Measurements from ENCODE around the gene BICDL2.
A peak's percentile ranks its signal among the peaks of the same experiment; 100 is the strongest.
"Not testable (repeated sequence)": the region's sequence is repeated elsewhere in the genome, so short reads cannot be mapped to it uniquely, and the experiment has no call there.

The BICDL2 gene

DNA sequence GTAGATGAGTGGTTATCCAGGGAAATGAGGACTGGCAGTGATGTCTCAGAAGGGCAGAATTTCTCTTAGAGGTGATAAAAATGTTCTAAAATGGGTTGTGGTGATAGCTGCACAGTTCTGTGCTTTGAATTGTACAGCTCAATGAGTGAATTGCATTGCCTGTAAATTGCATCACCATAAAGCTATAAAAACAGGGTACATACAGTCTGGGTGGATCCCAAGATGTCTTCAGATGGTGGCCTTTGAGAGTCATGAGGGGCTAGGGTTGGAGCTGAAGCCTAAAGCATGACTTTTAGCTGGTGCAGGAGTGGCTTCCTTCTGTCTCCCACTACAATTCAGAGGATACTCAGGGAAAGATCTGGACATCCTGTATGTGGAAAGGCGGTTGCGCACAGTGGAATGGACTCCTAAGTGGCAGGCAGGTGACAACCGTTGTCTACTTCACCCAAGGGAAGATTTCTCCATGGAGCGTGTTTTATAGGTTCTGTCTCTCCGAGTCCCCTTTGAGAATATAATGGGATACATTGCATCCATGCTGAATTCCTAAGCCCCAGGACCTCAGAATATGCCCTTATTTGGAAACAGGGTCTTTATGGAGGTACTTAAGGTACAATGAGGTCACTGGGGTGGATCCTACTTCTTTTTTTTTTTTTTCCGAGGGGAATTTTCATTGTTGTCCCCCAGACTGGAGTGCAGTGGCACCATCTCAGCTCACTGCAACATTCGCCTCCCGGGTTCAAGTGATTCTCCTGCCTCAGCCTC is 27.1 kb upstream of the BICDL2 start:
- no peak for DNase-seq

DNA sequence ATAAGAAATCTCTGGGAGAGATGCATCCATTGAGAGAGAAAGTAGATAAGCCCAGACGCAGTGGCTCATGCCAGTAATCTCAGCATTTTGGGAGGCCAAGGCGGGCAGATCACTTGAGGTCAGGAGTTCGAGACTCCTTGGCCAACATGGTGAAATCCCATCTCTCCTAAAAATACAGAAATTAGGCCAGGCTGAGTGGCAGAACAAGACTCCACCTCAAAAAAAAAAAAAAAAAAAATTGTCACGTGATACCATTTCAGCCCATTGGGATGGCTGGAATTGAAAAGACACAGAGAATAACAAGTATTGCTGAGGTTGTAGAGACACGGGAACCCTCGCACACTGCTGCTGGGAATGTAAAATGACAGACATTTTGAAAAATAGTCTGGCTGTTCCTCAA is 25.8 kb upstream of the BICDL2 start:
- no peak for DNase-seq

DNA sequence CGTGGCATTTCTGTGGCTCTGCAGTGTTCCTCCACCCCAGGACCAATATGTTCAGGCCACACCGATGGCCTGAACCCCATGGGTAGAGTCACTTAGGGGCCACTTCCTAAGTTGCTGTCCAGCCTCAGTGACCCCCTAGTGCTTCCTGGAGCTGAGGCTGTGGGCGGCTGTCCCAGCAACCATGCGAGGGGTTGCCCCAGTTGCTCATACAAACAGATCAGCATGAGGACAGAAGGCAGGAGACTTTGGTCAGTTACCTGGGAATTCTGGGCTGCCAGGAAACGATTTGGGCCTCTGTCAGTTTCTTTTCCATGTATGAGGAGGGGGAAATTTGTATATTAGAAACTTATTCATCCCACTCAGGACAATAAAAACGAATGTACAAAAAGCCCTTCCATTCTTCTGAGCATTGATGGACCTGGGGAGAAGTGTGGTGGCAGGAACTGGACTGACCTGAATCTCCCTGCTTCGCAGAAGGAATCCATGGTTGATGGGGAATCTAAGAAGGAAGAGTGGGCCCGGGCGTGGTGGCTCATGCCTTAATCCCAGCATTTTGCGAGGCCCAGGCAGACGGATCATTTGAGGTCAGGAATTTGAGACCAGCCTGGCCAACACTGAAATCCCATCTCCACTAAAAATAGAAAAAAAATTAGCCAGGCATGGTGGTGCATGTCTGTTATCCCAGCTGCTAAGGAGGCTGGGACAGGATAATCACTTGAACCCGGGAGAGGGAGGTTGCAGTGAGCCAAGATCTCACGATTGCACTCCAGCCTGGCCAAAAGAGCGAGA is 23.8 kb upstream of the BICDL2 start:
- DNase-seq, result no peak

DNA sequence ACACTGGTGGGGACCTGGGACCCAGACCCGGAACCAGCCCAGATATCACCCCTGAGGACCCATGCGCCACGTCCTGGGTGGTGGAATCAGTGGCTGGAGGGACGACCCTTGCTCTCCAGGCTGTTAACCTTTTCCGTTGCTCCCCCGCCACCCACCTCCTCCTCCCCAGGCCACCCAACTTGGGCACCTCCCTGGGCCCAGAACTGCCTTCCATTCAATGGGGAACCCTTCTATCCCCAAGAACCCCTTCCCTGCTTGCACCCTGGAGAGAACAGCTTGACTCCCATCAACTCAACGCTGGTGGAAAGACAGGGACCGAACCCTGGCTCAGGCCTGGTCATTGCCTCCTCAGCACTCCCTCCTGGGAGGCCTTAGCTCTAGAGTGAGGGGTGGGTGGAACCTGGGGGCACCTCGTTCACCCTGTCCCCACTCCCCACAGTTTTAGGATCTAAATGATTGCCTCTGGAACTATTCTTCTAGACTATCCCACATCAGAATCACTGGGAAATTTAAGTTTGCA is 23.0 kb upstream of the BICDL2 start:
- DNase-seq, result no peak

DNA sequence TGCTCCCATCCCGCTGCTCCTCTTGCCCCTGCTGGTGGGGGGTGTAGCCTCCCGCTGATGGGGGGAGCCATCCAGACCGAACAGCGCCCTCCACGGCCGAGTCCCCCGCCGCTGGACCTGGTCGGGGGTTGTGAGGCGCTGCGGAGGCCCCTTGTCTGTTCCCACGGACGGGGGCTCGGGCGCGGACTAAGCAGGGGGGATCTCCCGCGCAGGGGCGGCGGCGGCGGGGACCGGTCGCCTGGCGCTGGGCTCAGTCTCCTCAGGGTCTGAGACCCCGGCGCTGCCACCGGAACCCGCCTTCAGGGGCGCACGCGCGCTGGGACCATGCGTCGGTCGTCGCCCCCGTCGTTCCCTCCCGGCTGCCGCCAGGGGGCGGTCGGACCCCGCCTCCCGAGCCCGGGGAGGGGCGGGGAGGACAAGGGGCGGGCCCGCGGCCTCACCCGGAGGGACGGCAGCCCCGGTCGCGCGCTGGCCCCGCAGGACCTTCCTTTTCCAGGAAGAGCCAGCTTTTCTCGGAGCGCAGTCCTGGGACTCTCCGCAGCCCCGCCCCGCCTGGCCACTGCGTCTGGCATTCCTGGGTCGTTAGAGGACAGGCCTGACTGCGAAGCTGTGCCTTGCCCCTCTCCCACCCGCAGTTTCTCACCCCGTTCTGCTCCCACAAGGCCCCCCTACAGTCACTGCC is 22.4 kb upstream of the BICDL2 start:
- peak; percentile 76 for DNase-seq

DNA sequence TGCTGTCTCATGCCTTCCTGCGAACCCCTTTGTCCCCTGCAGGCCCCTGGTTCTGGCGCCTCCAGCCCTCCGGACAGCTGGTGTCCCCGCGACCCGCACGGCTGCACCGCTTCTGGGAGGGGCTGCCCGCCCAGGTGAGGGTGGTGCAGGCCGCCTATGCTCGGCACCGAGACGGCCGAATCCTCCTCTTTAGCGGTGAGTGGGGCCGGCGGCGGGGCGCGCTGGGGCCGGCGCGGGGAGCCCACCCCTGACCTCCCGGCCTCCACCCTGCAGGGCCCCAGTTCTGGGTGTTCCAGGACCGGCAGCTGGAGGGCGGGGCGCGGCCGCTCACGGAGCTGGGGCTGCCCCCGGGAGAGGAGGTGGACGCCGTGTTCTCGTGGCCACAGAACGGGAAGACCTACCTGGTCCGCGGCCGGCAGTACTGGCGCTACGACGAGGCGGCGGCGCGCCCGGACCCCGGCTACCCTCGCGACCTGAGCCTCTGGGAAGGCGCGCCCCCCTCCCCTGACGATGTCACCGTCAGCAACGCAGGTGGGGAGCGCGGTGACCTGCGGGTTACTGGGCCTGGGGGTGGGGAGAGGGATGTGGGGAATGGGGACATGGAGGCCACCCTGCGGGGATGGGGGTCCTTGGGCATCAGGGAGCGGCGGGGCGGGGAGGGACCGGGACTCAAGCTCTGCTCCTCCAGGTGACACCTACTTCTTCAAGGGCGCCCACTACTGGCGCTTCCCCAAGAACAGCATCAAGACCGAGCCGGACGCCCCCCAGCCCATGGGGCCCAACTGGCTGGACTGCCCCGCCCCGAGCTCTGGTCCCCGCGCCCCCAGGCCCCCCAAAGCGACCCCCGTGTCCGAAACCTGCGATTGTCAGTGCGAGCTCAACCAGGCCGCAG is 21.6 kb upstream of the BICDL2 start:
- peak; percentile 49 for DNase-seq

DNA sequence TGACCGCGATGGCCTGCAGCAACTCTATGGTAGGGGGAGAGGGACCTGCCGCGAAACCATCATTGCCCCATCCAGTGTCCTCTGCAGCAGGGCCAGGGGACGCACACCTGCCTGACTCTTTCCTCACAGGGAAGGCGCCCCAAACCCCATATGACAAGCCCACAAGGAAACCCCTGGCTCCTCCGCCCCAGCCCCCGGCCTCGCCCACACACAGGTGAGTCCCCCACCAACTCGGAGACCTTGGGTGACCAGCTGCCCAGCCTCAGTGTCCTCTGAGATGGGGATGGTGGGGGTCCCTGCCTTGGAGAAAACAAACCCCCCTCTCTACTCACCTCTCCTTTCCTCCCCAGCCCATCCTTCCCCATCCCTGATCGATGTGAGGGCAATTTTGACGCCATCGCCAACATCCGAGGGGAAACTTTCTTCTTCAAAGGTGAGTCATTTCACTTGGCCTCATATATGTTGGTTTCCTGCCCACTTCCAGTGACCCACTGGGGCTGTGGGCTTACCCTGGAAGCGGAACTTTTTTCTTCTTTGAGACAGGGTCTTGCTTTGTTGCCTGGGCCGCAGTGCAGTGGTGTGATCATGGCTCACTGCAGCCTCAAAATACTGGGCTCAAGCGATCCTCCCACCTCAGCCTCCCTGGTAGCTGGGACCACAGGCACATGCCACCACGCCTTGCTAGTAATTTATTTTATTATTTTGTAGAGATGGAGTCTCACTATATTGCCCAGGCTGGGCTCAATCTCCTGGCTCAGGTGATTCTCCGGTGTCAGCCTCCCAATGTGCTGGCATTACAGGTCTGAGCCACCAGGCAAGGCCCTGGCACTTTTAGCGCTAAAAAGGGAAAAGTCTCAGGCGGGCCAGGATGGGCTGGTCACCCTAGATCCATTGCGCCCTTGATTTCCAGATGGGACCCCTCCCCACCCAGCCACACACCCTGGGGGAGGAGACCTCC is 20.7 kb upstream of the BICDL2 start:
- DNase-seq, result no peak

DNA sequence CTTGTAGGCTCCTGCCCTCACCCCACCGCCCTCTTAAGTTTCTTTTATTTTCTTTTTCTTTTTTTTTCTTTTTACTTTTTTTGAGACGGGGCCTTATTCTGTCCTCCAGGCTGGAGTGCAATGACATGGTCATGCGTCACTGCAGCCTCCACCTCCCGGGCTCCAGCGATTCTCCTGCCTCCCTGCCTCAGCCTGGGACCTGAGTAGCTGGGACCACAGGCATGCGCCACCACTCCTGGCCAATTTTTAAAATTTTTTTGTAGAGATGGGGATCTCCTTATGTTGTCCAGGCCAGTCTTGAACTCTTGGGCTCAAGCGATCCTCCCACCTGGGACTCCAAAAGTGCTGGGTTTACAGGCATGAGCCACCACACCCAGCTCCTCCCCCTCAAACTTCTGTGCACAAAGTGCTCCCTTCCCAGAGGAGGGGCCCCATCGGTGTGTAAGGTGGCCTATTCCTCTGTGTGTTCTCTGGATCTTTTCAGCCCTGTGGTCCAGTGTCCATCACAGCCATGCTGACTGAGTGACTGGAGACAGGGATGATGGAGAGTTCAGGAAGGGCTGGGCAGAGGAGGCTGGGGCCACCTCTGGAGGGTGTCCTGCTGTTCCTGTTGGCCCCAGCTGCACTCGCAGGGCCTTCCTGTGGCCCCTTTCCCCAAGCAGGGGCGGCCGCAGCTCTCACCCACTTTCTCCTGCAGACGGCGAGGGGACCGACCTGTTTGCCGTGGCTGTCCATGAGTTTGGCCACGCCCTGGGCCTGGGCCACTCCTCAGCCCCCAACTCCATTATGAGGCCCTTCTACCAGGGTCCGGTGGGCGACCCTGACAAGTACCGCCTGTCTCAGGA is 19.8 kb upstream of the BICDL2 start:
- no peak for DNase-seq

DNA sequence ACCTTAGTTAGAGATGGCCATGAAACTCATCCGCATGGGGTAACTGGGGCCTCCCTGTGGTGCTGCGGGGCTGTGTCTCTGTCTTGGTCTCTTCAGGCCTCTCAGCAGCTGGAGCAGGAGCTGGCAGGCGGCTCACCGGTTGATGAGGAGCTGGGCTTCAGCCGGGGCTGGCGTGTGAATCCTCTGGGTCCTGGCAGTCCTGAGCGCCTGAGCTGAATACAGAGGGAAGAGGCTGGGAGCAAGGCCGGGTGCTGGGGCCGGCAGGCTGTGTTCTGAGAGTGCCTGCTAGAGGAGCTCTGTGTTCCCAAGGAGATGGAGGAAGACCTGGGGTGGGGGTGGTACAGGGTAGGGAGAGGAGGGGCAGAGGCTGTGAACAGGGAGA is 19.0 kb upstream of the BICDL2 start:
- not testable (repeated sequence) for DNase-seq

DNA sequence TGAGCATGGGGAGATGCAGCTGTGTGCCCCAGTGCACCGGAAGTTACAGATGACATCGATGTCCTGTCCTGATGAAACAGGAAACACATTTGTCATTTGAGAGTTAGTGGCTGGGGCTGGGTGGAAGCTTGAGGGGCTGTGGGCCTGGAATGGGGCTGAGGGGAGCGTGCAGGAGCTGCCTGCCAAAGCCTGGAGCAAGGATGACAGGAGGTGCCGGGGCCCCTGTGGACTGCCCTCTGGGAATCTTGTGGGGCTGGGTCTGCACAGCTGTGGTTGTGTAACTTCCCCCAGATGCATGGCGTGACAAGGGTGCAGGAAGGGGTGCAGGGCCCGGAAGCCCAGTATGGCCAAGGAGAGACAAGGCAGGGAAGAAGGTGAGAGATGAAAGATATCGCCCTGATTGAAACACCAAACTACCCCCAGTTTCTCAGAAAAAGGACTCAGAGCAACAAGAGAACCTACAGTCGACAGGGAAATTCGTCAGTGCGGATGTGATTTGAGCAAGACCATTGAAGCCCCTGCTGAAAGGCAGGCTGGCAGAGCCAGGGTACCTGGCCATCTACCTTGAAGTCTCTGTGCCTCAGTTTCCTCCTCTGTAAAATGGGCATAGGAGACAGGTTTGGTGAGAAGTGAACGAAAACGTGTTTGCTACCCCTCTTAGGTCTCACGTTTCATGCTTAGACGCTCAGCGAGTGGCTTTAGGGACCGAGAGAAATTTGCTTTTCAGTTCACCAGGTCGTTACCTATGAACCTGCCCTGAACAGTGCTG is 18.4 kb upstream of the BICDL2 start:
- no peak for DNase-seq

DNA sequence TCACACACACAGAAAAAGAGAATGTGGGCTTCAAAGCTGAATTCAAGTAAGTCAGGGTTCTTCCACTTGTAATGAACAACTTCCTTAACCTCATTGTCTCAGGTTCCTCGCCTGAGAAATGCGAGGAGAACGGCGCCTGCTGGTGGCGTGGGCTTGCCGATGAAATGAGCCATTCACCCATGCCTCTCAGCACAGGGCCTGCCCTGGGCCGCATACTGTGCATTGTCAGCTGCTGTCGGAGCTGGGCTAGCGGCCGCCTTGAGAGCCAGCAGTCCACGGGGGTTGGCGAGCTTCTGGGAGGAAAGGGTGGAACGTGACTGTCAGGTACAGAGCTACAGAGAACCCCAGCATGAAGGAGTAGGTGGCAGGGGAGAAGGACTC is 16.6 kb upstream of the BICDL2 start:
- peak; percentile 27 for DNase-seq

DNA sequence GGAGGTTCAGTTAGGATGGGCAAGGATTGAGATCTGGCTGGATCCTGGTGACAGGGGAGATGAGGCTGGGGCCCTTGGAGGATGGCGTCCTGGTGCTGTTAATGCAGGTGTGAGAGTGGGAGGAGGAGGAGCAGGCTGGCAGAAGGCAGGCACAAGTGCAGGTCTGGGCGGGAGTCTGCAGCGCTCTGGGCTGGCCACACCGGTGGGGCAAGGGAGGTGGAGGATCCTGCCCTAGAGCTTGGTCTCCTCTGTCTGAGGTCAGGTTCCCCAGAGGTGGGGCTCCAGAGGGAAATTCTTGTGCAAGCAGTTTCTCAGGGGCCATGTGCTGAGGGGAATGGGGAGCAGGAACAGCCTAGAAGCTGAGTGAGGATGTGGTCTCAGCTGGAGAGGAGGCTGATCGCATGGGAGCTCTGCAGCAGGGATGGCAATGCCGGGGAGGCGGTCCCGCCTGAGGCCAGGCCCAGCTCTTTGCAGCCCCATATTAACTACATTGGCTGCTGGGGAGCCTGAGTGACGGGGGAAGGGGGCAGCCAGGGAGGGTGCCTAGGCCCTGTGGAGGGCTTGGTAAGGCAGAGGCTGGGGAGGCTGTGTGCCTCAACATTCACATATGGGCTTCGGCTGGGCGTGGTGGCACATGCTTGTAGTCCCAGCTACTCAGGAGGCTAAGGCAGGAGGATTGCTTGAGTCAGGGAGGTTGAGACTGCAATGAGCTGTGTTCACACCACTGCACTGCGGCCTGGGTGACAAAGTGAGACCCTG is 16.0 kb upstream of the BICDL2 start:
- not testable (repeated sequence) for DNase-seq

DNA sequence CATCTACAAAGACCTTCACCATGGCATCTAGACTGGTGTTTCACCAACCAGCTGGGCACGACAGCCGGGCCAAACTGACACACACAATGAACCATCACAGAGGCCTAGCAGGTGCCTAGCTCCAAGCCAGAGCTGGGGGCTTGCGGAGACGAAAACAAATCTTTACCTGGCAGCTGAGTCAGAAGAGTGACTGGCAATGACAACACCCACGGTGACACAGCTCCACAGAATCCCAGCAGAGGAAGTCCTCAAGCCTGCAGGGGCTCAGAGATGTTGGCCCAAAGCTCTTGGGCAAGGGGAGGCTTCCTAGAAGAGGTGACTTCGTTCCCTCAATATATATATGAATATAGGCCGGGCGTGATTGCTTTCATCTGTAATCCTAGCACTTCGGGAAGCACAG is 14.8 kb upstream of the BICDL2 start:
- DNase-seq, result no peak

DNA sequence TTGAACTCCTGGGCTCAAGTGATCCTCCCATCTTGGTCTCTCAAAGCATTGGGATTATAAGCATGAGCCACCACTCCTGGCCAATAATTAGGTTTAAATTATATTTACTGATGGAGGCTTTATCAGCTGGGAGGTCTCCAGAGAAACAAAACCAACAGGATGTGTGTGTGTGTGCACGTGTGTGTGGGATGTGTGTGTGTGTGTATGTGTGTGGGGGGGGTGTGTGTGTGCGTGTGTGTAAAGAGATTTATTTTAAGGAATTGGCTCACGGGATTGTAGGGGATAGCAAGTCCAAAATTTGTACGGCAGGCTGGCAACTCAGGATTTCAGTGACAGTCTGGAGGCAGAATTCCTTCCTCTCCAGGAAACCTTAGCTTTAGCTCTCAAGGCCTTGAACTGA is 14.3 kb upstream of the BICDL2 start:
- DNase-seq, result no peak

DNA sequence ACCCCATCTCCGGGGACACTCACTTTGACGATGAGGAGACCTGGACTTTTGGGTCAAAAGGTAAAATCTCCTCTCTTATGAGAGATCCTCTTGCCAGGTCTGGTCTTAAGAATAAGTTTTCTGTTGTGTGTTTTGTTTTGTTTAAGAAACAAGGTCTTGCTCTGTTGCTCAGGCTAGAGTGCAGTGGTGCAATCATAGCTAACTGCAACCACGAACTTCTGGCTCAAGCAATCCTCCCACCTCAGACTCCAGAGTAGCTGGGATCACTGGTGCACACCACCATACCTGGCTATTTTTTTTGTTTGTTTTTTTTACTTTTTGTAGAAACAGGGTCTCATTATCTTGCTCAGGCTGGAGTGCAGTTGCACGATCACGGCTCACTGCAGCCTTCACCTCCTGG is 13.7 kb upstream of the BICDL2 start:
- no peak for DNase-seq

DNA sequence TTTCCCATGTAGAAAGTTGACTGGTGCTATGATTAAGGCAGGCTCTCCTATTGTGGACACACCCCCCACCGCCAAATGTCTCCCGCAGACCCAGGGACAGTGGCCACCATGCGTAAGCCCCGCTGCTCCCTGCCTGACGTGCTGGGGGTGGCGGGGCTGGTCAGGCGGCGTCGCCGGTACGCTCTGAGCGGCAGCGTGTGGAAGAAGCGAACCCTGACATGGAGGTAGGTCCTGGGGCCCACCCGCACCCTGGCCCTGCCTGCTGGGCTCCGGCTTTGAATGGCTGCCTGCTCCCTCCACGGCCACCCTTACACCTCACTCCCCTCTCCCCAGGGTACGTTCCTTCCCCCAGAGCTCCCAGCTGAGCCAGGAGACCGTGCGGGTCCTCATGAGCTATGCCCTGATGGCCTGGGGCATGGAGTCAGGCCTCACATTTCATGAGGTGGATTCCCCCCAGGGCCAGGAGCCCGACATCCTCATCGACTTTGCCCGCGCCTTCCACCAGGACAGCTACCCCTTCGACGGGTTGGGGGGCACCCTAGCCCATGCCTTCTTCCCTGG is 13.3 kb upstream of the BICDL2 start:
- DNase-seq, result no peak

DNA sequence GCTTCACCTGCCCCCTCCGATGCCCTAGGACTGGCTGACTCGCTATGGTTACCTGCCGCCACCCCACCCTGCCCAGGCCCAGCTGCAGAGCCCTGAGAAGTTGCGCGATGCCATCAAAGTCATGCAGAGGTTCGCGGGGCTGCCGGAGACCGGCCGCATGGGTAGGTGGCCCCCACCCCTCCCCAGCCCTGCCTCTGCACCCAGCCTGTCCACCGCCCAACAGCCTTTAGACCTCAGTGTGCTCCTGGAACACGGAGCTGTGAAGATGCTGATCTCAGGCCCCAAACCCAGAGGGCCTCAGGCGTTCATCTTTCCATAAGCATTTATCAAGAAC is 10.6 kb upstream of the BICDL2 start:
- no peak for DNase-seq

DNA sequence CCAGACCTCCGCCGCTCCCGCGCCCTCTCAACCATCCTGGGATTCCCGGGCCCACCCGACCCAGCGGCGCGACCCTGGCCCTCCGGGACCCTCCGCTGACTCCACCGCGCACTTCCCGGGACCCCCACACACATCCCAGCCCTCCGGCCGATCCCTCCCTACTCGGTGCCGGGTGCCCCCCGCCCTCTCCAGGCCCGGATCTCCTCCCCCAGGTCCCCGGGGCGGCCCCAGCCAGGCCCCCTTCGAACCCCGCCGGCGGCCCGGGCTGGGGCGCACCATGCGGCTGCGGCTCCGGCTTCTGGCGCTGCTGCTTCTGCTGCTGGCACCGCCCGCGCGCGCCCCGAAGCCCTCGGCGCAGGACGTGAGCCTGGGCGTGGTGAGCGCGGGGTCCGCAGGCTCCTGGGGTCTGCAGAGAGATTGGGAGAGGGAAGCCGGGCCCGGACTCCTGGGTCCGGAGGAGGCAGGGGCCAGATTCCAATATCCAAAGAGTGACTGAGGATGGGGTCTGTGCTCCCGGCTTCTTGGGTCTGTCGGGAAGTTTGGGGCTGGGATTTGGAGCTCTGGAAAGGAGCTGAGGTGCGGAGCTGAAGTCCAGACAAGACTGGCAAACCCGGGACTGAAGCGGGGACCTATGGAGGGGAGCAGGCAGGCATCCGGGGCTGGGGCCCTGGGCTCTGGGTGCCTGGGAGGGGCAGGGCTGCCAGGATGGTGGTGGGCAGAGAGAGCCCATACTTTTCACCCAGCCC is 10.1 kb upstream of the BICDL2 start:
- no peak for DNase-seq
